ACC112 (cell line): ENCODE data around the gene BCL11A.

Source experiments
- H2AFZ ChIP-seq: fragments of 200-600 bp; sonication (generic); one replicate; pipeline ENCODE4 v1.6.0; 2017; ENCODE audit warnings: antibody characterized with exemption, low read length; ENCODE audit not compliant: unreplicated experiment
- H3K27ac ChIP-seq: fragments of 200-600 bp; sonication (generic); 2 replicates; pipeline ENCODE4 v1.5.1; 2014; ENCODE audit warnings: low read depth, mild to moderate bottlenecking, antibody characterized with exemption, low read length, moderate library complexity
- H3K27me3 ChIP-seq: fragments of 200-600 bp; sonication (generic); 2 replicates; pipeline ENCODE4 v1.6.1; 2014; ENCODE audit warnings: mild to moderate bottlenecking, antibody characterized with exemption, low read length, moderate library complexity, mixed read lengths; ENCODE audit not compliant: insufficient read depth
- H3K36me3 ChIP-seq: fragments of 200-600 bp; sonication (generic); 2 replicates; pipeline ENCODE4 v1.6.1; 2016; ENCODE audit warnings: mild to moderate bottlenecking, antibody characterized with exemption, low read length, moderate library complexity, mixed read lengths; ENCODE audit not compliant: insufficient read depth
- H3K4me1 ChIP-seq: fragments of 200-600 bp; sonication (generic); one replicate; pipeline ENCODE4 v1.6.1; 2016; ENCODE audit warnings: low read length, mixed read lengths; ENCODE audit not compliant: insufficient read depth, unreplicated experiment, control insufficient read depth
- H3K4me3 ChIP-seq: fragments of 200-600 bp; sonication (generic); 2 replicates; pipeline ENCODE4 v1.5.1; 2014; ENCODE audit warnings: mild to moderate bottlenecking, low read depth, low read length
- H3K79me2 ChIP-seq: fragments of 200-600 bp; sonication (generic); one replicate; pipeline ENCODE4 v1.6.0; 2016; ENCODE audit warnings: low read length; ENCODE audit not compliant: control insufficient read depth, unreplicated experiment, insufficient read depth

The BCL11A gene

GRCh38 chr2:60413069-60413813 lies 140.2 kb downstream of the BCL11A start:
- H3K4me1 ChIP-seq: no peaks in the 10 kb centered on the region
- H3K27me3 ChIP-seq: no peaks in the 10 kb centered on the region
- H3K36me3 ChIP-seq: no peaks in the 10 kb centered on the region
- no peak overlapping the region for H3K4me3 ChIP-seq
- no peak overlapping the region for H2AFZ ChIP-seq
- no peaks in the 10 kb centered on the region for H3K79me2 ChIP-seq
- H3K27ac ChIP-seq: no peak overlapping the region

- no peaks in the 10 kb centered on the region for H3K4me1 ChIP-seq
- H2AFZ ChIP-seq: no peak overlapping the region
- H3K79me2 ChIP-seq: no peaks in the 10 kb centered on the region
- H3K4me3 ChIP-seq: no peak overlapping the region
- no peaks in the 10 kb centered on the region for H3K36me3 ChIP-seq
- H3K27ac ChIP-seq: no peak overlapping the region
- H3K27me3 ChIP-seq: no peaks in the 10 kb centered on the region
These were observed 140.8 kb downstream of the BCL11A start for GRCh38 chr2:60412620-60413019.

GRCh38 chr2:60412027-60412426 lies 141.4 kb downstream of the BCL11A start:
- Histone ChIP-seq H3K4me1 (no peaks in the 10 kb centered on the region), H3K79me2 (no peaks in the 10 kb centered on the region), H2AFZ (no peak overlapping the region), H3K27ac (no peak overlapping the region), H3K36me3 (no peaks in the 10 kb centered on the region), H3K27me3 (no peaks in the 10 kb centered on the region), H3K4me3 (no peak overlapping the region)

DNA sequence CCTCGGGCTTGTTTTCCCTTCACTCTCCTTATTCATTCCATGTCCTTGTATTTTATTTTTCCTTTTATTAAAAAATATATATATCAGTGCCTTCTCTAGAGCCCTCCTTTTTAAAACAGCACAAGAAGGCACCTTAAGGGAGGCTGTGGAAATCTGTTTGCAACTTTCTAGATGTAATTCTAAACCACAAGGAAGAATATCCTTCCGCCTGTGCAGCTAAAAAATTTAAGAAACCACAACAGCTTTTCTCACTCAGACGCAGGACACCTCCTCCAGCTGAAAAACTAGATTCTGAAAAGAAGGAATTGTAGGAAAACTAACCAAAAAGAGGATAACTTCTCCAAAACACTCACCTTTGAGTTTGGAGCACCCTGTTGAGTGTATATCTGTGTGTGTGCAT lies 142.2 kb downstream of the BCL11A start:
- H3K27ac ChIP-seq: no peak overlapping the region
- no peaks in the 10 kb centered on the region for H3K36me3 ChIP-seq
- H3K27me3 ChIP-seq: no peaks in the 10 kb centered on the region
- no peaks in the 10 kb centered on the region for H3K79me2 ChIP-seq
- no peaks in the 10 kb centered on the region for H3K4me1 ChIP-seq
- H2AFZ ChIP-seq: no peak overlapping the region
- no peak overlapping the region for H3K4me3 ChIP-seq

- H3K27ac ChIP-seq: no peak overlapping the region
- no peak overlapping the region for H3K4me3 ChIP-seq
- H3K36me3 ChIP-seq: no peaks in the 10 kb centered on the region
- H3K4me1 ChIP-seq: no peaks in the 10 kb centered on the region
- H2AFZ ChIP-seq: no peak overlapping the region
- H3K79me2 ChIP-seq: no peaks in the 10 kb centered on the region
- H3K27me3 ChIP-seq: no peaks in the 10 kb centered on the region
These were observed 142.9 kb downstream of the BCL11A start for GRCh38 chr2:60410456-60411146.

- Histone ChIP-seq H3K27me3 (no peaks in the 10 kb centered on the region), H3K4me1 (no peaks in the 10 kb centered on the region), H3K27ac (no peak overlapping the region), H3K4me3 (no peak overlapping the region), H3K36me3 (no peaks in the 10 kb centered on the region), H3K79me2 (no peaks in the 10 kb centered on the region), H2AFZ (no peak overlapping the region)
These were observed 144.0 kb downstream of the BCL11A start for GRCh38 chr2:60409531-60409871.

DNA sequence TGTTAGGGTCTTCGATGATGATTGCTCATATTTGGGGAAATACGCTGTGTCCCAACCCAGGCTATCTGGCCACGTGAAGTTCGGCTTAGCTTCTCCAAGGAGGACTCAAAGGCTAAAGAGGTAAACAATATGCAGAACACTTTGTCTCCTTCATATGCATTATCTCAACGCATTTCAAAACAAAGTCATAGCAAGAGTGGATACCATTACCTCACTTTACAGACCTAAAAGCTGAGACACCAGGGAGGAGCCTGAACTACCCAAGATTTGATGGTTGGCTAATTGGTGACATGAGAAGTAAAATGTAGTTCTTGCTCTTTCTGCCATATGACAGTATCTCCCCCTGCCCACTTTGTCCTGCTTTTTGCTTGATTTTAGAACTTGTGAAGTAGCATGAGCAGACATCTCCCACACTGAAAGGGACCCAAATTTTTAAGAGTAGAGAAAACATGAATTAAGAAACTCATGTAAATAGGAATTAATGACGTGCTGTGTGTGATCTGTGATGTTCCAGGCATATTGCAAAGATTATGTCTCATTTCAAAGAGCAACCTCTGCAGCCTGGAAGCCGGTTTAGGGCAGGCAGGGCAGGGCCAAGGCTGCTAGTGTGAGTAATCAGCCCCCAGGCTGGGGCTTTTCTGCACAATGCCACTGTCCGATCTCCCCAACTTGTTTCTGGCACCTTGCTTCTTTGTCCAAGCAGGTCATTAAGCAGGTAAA lies 144.5 kb downstream of the BCL11A start:
- no peaks in the 10 kb centered on the region for H3K36me3 ChIP-seq
- no peak overlapping the region for H2AFZ ChIP-seq
- no peak overlapping the region for H3K4me3 ChIP-seq
- no peaks in the 10 kb centered on the region for H3K79me2 ChIP-seq
- no peaks in the 10 kb centered on the region for H3K4me1 ChIP-seq
- no peaks in the 10 kb centered on the region for H3K27me3 ChIP-seq
- H3K27ac ChIP-seq: no peak overlapping the region

DNA sequence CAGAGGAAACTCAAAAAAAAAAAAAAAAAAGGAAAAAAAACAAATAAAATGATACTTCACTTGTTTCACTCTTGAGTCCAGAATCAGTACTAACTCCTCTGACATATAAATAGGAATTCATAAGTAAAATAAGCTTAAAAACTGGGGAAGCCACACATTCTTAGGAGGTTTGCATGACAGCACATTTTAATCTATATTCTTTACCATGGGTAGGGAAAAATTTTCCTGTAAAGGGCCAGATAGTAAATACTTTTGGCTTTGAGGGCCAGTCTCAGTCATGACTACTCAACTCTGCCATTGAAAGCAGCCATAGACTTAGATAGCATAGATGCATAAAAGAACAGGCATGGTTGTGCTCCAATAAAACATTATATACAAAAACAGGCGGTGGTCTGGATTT lies 145.2 kb downstream of the BCL11A start:
- no peaks in the 10 kb centered on the region for H3K27me3 ChIP-seq
- H3K79me2 ChIP-seq: no peaks in the 10 kb centered on the region
- H2AFZ ChIP-seq: no peak overlapping the region
- no peaks in the 10 kb centered on the region for H3K4me1 ChIP-seq
- H3K4me3 ChIP-seq: no peak overlapping the region
- H3K36me3 ChIP-seq: no peaks in the 10 kb centered on the region
- no peak overlapping the region for H3K27ac ChIP-seq

DNA sequence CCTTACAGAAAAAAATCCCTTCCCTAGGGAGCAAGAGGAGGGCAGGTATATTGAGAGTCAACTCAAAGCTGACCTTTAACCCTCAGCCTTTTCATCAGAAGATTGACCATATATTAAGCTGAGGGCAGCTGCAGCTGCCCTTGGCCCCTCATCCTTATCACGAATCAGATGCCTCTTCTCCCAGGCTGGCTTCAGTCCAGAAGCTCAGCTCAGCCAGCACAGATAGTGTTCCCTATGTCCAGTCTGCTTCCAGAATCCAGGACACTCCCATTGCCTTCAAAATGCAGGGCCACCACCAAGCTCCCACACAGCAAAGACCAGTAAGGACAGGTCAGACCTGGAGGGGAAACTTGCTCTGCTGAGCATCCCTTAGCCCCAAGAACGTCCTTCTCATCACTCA lies 146.1 kb downstream of the BCL11A start:
- Histone ChIP-seq H3K79me2 (no peaks in the 10 kb centered on the region), H2AFZ (no peak overlapping the region), H3K4me1 (no peaks in the 10 kb centered on the region), H3K27ac (no peak overlapping the region), H3K36me3 (no peaks in the 10 kb centered on the region), H3K27me3 (no peaks in the 10 kb centered on the region), H3K4me3 (no peak overlapping the region)

- no peaks in the 10 kb centered on the region for H3K4me1 ChIP-seq
- no peak overlapping the region for H3K4me3 ChIP-seq
- H3K36me3 ChIP-seq: no peaks in the 10 kb centered on the region
- H3K27me3 ChIP-seq: no peaks in the 10 kb centered on the region
- no peak overlapping the region for H2AFZ ChIP-seq
- no peak overlapping the region for H3K27ac ChIP-seq
- no peaks in the 10 kb centered on the region for H3K79me2 ChIP-seq
These were observed 147.3 kb downstream of the BCL11A start for GRCh38 chr2:60406192-60406591.
